HAP-1 (cell line): Measurements from ENCODE around the gene RNF39.
"Not testable (repeated sequence)": the region's sequence is repeated elsewhere in the genome, so short reads cannot be mapped to it uniquely, and the experiment has no call there.

Experiments used
- DNase-seq, 2 experiments: peaks; one replicate each; pipeline ENCODE4 v3.0.0-alpha.2; 2016 to 2020; ENCODE audit warnings: low spot score in 2 of 2
- H3K27me3 ChIP-seq: fragments of 250-450 bp; sonication (Bioruptor Pico); 2 replicates; pipeline ENCODE4 v1.5.1; 2020; ENCODE audit warnings: low read depth, mild to moderate bottlenecking, moderate library complexity
- H3K36me3 ChIP-seq: fragments of 250-450 bp; sonication (Bioruptor Pico); replicated peaks from 2 replicates; pipeline ENCODE4 v1.5.1; 2020; ENCODE audit warnings: mild to moderate bottlenecking
- H3K4me1 ChIP-seq: fragments of 250-450 bp; sonication (Bioruptor Pico); 2 replicates; pipeline ENCODE4 v1.5.1; 2020; ENCODE audit warnings: mild to moderate bottlenecking
- H3K4me3 ChIP-seq: fragments of 250-450 bp; sonication (Bioruptor Pico); 2 replicates; pipeline ENCODE4 v1.5.1; 2020; ENCODE audit warnings: mild to moderate bottlenecking, moderate library complexity
- H3K9me3 ChIP-seq: fragments of 250-450 bp; sonication (Bioruptor Pico); 2 replicates; pipeline ENCODE4 v1.5.1; 2020; ENCODE audit warnings: mild to moderate bottlenecking, moderate library complexity
- in situ Hi-C: fragments of 300-500 bp; cut with MboI; formaldehyde crosslinking; loops from 3 replicates; pipeline ENCODE4 v1.14.3; 2020; ENCODE audit warnings: low sequenced_read_pairs, inconsistent platforms, mixed read lengths

The RNF39 gene

GRCh38 chr6:30031381-30031780, 44.2 kb downstream of the RNF39 start:
- no peaks in the 10 kb centered on the region for H3K36me3 ChIP-seq
- no peak overlapping the region for H3K4me3 ChIP-seq
- no peaks in the 10 kb centered on the region for H3K27me3 ChIP-seq
- in situ Hi-C loops, result no loop called here
- H3K4me1 ChIP-seq, result no peaks in the 10 kb centered on the region
- DNase-seq, result no peak
- no peaks in the 10 kb centered on the region for H3K9me3 ChIP-seq

- DNase-seq, result no peak
- no peaks in the 10 kb centered on the region for H3K27me3 ChIP-seq
- H3K4me3 ChIP-seq, result no peak overlapping the region
These were observed 46.0 kb downstream of the RNF39 start for GRCh38 chr6:30029588-30029987.

GRCh38 chr6:30025186-30025585, 50.4 kb downstream of the RNF39 start:
- no peaks in the 10 kb centered on the region; the same call in 1 of the 2 replicates for H3K36me3 ChIP-seq
- DNase-seq, result no peak
- H3K4me3 ChIP-seq, result no peak overlapping the region
- in situ Hi-C loops, result no loop called here
- no peaks in the 10 kb centered on the region for H3K4me1 ChIP-seq
- H3K9me3 ChIP-seq, result no peaks in the 10 kb centered on the region
- no peaks in the 10 kb centered on the region for H3K27me3 ChIP-seq

More at GRCh38 chr6:30029588-30029987, 46.0 kb downstream of the RNF39 start:
- Histone ChIP-seq H3K36me3 (no peaks in the 10 kb centered on the region), H3K4me1 (no peaks in the 10 kb centered on the region), H3K9me3 (no peaks in the 10 kb centered on the region)
- in situ Hi-C loops, result no loop called here

GRCh38 chr6:30022712-30023111, 52.9 kb downstream of the RNF39 start:
- not testable (repeated sequence) for H3K27me3 ChIP-seq, H3K9me3 ChIP-seq, H3K36me3 ChIP-seq, H3K4me3 ChIP-seq, DNase-seq, H3K4me1 ChIP-seq
- in situ Hi-C loops, result loop anchor here (25.0 kb wide), 1 partner anchor 310 kb away; the partner anchor contains the start of gene HLA-F

- Histone ChIP-seq H3K27me3 (no peaks in the 10 kb centered on the region), H3K4me3 (no peak overlapping the region), H3K36me3 (no peaks in the 10 kb centered on the region; the same call in 1 of the 2 replicates), H3K9me3 (no peaks in the 10 kb centered on the region), H3K4me1 (no peaks in the 10 kb centered on the region)
- no peak for DNase-seq
- in situ Hi-C loops, result loop anchor here (25.0 kb wide), 1 partner anchor 310 kb away; the partner anchor contains the start of gene HLA-F
These were observed 53.4 kb downstream of the RNF39 start for GRCh38 chr6:30022189-30022588.

DNA sequence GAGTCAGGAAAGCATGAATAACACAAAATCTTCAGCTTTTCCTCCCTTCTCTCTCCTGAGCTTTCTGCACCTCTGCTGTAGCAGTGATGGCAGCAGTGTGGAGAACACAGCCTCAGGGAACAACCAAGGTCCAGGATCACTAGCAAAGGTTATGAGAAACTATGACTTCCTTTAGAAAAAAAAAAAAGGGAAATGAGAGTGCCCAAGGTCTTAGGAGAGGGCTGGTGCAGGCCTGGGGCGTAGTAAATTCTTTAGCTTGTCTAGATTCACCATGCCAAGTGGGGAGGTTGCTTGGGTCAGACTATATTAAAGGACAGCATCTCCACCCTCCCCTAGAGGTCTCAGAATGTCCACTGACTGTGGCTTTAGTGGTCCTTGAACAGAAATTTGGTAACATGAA, 54.9 kb downstream of the RNF39 start:
- Histone ChIP-seq H3K4me3 (no peak overlapping the region), H3K27me3 (no peaks in the 10 kb centered on the region), H3K36me3 (no peaks in the 10 kb centered on the region; the same call in 1 of the 2 replicates), H3K4me1 (no peaks in the 10 kb centered on the region), H3K9me3 (no peaks in the 10 kb centered on the region)
- in situ Hi-C loops, result loop anchor here (25.0 kb wide), 1 partner anchor 308 kb away; the partner anchor contains the start of gene HLA-F
- no peak for DNase-seq
